GM13976 (cell line): ENCODE measurements around the gene CD164L2.

Experiments
- DNase-seq: peaks from one replicate; pipeline ENCODE4 v3.0.0; 2012; ENCODE audit warnings: low spot score
- in situ Hi-C: fragments of 300-500 bp; cut with MboI; formaldehyde crosslinking; loops from one replicate; pipeline ENCODE4 v1.12.0; 2022; ENCODE audit warnings: low sequenced_read_pairs, mixed read lengths, inconsistent platforms; ENCODE audit not compliant: unreplicated experiment
- TF ChIP-seq, protein P1 (sequence below): IDR thresholded peaks from 2 replicates; pipeline ENCODE4 v1.5.1; 2012; ENCODE audit warnings: borderline replicate concordance, mild to moderate bottlenecking; ENCODE audit not compliant: insufficient read depth; ENCODE audit errors: extremely low read depth, missing control alignments, control extremely low read depth

The CD164L2 gene

GRCh38 chr1:27379564-27380122, 3.5 kb downstream of the CD164L2 start:
- in situ Hi-C loops, result no loop called here
- TF ChIP-seq, protein P1, sequence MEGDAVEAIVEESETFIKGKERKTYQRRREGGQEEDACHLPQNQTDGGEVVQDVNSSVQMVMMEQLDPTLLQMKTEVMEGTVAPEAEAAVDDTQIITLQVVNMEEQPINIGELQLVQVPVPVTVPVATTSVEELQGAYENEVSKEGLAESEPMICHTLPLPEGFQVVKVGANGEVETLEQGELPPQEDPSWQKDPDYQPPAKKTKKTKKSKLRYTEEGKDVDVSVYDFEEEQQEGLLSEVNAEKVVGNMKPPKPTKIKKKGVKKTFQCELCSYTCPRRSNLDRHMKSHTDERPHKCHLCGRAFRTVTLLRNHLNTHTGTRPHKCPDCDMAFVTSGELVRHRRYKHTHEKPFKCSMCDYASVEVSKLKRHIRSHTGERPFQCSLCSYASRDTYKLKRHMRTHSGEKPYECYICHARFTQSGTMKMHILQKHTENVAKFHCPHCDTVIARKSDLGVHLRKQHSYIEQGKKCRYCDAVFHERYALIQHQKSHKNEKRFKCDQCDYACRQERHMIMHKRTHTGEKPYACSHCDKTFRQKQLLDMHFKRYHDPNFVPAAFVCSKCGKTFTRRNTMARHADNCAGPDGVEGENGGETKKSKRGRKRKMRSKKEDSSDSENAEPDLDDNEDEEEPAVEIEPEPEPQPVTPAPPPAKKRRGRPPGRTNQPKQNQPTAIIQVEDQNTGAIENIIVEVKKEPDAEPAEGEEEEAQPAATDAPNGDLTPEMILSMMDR, result no peak
- DNase-seq, result no peak

GRCh38 chr1:27377760-27378495, 5.2 kb downstream of the CD164L2 start:
- in situ Hi-C loops, result no loop called here
- no peak for DNase-seq
- TF ChIP-seq, protein P1, result no peak

- TF ChIP-seq, protein P1, result no peak
- no peak for DNase-seq
- in situ Hi-C loops, result no loop called here
Observed at GRCh38 chr1:27374362-27375086, 8.6 kb downstream of the CD164L2 start, which contains the start of gene FCN3. TSS of gene FCN3 (minus strand) at chr1:27374824. CDS start at chr1:27374818, 6 bp downstream.

DNA sequence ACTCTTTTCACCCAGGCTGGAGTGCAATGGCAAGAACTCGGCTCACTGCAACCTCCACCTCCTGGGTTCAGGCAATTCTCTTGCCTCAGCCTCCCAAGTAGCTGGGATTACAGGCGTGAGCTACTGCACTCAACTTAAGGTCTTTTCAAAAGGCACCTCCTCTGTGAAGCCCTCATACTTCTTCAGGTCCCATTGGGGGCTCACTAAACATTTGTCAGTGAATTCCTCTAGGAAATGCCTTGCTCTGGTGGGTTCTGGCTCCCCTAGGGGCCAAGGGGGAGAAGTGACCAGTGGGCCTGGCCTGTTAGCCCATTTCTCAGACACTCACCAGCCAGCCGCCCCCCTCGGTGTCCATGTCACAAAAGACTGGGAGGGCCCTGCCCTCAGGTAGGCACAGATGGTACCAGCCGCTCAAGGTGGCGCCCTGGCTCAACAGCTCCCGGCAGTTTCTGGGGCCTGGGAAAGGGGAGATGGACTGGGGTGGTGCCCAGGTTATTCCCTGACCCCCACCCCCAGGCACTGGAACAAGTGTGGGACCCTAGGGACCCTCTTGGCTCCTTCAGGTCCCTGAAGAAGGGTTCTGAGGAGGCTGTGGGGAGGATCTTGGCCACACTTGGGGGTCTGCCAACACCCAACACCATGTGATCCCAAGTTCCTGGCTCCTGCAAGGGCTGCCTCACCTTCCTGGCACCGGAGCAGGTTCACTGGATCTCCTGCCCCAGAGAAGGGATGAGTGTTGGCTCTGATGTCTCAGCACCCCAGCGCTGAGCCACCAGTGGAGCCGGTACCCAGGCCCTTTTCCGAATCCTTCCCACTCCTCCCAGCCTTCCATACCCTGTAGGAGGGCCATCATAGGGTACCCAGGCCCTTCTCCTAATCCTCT, 10.1 kb downstream of the CD164L2 start:
- in situ Hi-C loops, result no loop called here
- TF ChIP-seq, protein P1, result no peak
- no peak for DNase-seq

DNA sequence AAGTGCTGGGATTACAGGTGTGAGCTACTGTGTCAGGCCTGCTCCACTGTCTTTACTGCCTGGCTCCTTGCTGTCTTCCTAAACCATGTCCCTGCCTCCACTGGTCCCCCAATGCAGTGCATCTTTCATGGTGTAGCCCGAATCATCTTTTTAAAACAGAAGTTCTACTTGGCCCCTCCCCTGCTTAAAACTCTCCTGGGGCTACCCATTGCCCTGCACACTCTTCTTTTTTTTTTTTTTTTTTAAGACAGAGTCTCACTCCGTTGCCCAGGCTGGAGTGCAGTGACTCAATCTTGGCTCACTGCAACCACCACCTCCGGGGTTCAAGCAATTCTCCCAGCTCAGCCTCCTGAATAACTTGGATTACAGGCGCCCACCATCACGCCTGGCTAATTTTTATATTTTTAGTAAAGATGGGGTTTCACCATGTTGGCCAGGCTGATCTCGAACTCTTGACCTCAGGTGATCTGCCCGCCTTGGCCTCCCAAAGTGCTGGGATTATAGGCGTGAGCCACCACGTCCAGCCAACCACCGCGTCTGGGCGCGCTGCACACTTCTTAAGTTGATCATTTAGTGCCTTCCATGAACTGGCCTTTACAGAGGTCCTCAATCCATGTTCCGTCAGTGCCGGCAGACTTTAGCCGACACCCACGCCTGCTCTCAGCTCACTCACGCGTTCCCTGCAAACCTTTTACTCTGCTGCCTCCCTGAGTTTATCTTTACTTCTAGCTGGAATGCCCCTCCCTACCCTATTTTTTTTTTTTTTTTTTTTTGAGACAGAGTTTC, 10.9 kb downstream of the CD164L2 start:
- no peak for DNase-seq
- TF ChIP-seq, protein P1, result no peak
- in situ Hi-C loops, result no loop called here
